Measurements from ENCODE around the gene RBMXL3. TPM values are rescaled to one million over a fixed set of nuclear protein-coding genes. Genes with fewer than 3 reads are reported as not detected.

Gene RBMXL3
- polyA plus RNA-seq, 4 donors, result not detected

GRCh38 chrX:115233497-115234455, 44.6 kb downstream of the RBMXL3 start, which contains the start of gene LRCH2:
LRCH2 (minus strand) TSS chrX:115234096; CDS start chrX:115234041, 55 bp downstream.
- DNase-seq (ENCODE audit: low read depth in 4 of 4, low spot score in 2 of 4), result no peak

DNA sequence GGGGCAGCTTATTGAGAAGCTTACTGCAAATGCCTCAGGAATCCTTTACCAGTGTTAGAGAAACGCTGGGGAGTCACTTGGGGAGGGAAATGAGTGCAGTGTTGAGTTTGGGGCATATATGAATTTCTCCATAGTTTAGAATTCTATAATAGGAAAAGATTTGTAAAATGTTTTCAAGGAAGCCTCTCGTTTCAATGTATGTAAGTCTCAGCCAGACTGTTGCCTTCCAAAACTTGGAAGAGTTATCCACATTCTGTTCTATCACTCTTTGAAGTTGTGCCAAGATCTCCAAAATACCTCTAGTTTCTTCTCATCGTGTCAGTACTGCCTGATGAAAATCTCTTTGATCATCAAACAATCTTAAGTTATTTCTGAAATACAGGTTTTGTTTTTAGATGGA, 45.3 kb downstream of the RBMXL3 start:
- DNase-seq (ENCODE audit: low read depth in 4 of 4, low spot score in 2 of 4), result no peak

- no peak for DNase-seq (ENCODE audit: low read depth in 4 of 4, low spot score in 2 of 4)
These were observed 47.4 kb downstream of the RBMXL3 start for GRCh38 chrX:115236560-115236959.

DNA sequence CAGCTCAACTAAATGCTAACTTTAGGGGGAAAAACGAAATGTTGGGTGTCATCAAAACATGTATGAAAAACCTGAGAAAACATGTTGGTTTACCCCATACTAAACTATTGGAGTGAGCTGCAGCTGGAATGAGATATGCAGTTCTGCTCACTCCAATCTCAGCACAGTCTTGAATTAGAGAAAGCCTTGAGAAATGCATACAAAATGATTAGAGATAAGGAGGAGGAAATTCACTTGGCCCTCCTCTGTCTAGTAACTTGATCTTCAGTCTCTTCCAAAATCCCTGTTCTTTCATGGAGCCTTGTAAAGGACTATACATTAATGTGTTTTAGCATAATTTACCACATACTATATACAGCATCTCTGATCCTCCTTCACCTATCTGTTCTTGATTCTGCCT, 47.8 kb downstream of the RBMXL3 start:
- no peak for DNase-seq (ENCODE audit: low read depth in 4 of 4, low spot score in 2 of 4)

Other genes with a start within 250 kb of the RBMXL3 start
- gene IL13RA2, start 171.8 kb upstream of the RBMXL3 start, polyA plus RNA-seq (ENCODE audit: insufficient read length in 4 of 4), result 1 to 10 TPM in 3 of 4 donors, under 1 TPM in 1; 0.94 to 1.9 (median 1.4) TPM
- gene LRCH2, start 44.7 kb downstream of the RBMXL3 start, polyA plus RNA-seq (ENCODE audit: insufficient read length in 4 of 4), result 10 to 100 TPM; 11.0 to 15.8 (median 12.5) TPM
- gene LUZP4, start 100.3 kb downstream of the RBMXL3 start, polyA plus RNA-seq (ENCODE audit: insufficient read length in 4 of 4), result not detected